GM21447 (cell line): ENCODE results near the gene SLC17A5.

Experiments
- ATAC-seq: cut with Tn5 transposase; IDR thresholded peaks from one replicate; pipeline ENCODE4 v1.9.1; 2021; ENCODE audit not compliant: unreplicated experiment

The SLC17A5 gene

DNA sequence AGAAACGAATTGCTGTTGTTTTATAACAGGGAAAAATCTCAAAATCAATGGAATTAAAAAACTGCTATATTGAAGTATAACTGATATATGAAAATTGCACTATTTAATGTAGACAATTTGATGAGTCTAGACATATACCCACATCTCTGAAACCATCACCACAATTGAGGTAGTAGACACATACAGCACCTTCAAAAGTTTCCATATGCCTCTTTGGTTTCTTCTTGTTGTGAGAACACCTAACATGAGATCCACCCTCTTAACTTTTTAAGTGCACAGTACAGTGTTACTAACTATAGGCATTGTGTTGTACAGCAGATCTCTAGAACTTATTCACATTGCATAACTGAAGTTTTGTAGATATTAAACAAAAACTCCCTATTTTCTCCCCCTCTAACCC is 14.0 kb upstream of the SLC17A5 start:
- no peak for ATAC-seq

DNA sequence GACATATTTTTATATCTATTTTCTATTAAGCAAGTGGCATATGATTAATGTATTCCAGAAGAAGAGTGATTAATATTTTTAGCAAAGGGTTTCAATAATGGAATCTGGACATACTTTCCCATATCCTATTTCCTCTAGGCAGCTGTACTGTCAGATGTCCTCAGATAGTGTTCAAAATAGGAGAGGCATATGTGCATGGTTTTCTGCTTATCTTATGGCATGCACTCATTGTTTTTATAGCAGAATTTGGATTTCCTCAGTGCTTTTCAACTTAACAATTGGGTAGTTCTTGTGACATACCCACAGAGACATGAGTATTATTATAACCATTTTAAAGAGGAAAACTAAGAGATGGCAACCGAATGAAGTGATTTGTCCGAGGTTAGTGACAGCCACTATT is 12.6 kb upstream of the SLC17A5 start:
- ATAC-seq = no peak

GRCh38 chr6:73665686-73666319 is 12.0 kb upstream of the SLC17A5 start:
- no peak for ATAC-seq

- ATAC-seq = no peak
Measured at GRCh38 chr6:73664701-73665100, 10.9 kb upstream of the SLC17A5 start.

DNA sequence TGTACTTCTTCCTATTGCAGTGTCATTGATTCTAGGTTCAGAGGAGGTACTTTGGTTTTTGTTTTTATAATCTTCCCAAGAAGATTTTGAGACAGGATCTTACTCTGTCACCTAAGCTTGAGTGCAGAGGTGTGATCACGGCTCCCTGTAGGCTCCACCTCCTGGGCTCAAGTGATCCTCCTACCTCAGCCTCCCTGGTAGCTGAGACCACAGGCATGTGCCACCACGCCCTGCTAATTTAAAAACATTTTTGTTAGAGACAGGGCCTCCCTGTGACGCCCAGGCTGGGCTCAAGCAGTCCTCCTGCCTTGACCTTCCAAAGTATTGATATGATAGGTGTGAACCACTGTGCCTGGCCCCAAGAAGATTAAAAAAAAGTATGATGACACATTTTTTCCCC is 3.4 kb upstream of the SLC17A5 start:
- no peak for ATAC-seq

- no peak for ATAC-seq
Measured at GRCh38 chr6:73656531-73657145, 2.8 kb upstream of the SLC17A5 start.

DNA sequence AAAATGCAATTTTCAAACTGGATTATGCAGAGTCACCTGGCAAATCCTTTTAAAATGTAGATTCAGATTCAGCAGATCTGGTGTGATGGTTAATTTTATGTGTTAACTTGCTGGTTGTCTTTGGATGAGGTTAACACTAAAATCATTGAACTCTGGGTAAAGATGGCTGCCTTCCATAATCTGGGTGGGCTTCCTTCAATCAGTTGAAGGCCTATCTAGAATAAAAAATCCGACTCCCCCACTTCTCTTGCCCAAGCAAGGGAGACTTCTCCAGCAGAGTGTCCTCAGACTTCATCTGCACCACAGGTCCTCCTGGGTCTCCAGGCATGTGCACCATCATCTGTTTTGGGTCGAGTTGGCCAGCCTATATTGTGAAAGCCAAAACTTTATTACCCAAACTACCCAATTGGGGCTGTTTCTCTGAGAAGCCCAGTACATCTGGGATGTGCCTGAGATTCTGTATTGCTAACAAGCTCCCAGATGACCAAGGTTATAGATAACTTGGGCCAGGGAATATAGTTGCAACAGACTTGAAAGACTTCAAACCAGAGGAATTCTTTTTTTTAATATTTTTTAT is 1.6 kb upstream of the SLC17A5 start:
- no peak for ATAC-seq

DNA sequence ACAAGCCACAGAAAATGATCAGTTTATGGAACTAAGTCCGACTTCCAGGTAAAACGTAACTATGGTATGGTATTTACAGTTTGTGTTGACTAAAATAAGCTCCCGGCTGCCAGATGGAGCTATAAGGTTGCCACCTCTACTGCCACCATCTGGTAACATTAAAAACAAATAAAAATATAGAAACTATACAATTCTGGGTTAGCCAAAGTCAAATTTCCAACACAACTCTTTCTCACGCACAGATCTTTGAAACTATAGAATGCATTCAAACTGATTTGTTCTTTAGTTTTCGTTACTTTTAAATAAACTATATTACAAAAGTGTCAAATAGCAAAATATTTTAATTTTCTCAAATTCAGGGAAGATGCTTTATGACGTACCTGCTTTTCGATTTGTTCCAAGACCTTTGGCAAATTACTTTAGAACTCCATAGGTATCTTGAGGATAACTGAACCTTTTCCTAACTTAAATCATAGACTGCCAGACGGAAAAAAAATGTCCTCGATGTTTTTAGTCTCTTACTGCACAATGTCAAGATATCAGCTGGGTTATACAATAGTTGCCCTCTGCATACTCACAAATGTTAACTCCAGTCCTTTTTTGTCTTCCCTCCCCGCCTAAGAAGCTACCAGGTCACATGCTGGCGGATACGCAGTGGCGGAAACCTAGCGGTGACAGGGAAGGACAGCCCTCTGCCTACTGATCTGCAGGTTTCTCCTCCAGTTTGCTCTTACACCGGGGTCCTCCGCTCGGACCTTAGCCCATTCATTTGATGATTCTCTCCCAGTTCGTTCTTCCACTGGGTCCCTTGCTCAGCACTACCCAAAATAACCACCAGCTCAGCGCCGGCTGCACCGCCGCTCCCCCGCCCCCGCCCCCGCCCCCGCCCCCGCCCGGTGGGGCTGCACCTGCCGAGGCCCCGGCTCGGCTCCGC is 888 bp downstream of the SLC17A5 start:
- peak; percentile 56 for ATAC-seq

DNA sequence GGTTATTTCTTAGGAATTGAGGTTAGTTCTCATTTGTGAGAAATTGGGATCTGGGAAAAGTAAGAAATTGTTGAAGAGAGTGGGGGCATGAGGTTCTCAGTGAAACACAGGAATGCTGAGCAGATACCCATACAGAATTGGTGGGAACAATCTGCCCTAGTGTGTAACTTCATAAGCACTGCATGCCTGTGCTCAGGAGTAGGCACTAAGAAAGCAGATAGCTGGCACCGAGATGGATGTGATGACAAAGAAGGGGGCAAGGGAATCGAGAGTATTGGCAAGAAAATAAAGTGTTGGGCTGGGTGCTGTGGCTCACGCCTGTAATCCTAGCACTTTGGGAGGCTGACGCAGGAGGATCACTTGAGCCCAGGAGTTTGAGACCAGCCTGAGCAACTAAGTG is 4.0 kb downstream of the SLC17A5 start:
- no peak for ATAC-seq

DNA sequence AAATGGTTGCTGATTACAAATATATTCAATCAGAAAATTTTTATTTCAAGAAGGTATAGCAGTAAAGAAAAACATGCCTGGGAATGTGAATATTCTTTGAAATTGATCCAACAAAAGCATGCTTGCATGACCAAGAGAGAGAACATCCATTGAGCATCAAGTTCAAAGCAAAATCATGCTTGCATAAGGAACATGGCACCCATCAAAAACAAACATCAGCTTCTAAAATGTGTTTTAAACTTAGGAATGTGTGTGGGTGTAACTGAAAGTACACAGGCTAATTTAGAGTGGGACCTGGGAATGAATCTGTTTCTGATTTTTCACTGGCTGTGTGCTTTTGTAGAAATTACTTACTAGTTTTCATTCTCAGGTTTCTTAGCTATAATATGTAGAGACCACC is 5.6 kb downstream of the SLC17A5 start:
- ATAC-seq = no peak

GRCh38 chr6:73644941-73645591 is 8.7 kb downstream of the SLC17A5 start:
- ATAC-seq = no peak

DNA sequence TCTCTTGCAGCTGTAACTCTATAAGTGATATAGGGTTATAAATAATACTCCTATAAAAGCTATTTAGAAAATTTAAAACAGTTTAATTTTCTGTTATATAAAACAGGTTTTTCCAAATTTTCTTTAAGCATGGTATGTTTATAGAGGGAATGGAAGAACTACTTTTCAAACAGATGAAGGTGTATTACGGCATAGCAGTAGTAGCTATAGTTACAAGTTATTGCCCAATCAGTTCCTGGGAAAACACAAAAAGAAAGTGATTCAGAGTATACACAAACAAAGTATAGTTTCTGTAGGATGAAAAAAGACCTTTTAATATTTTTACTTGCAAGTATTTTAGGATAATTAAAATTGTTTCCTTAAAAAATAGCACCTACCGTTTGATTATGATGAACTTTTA is 9.8 kb downstream of the SLC17A5 start:
- ATAC-seq = no peak

GRCh38 chr6:73642530-73642929 is 11.3 kb downstream of the SLC17A5 start:
- no peak for ATAC-seq

DNA sequence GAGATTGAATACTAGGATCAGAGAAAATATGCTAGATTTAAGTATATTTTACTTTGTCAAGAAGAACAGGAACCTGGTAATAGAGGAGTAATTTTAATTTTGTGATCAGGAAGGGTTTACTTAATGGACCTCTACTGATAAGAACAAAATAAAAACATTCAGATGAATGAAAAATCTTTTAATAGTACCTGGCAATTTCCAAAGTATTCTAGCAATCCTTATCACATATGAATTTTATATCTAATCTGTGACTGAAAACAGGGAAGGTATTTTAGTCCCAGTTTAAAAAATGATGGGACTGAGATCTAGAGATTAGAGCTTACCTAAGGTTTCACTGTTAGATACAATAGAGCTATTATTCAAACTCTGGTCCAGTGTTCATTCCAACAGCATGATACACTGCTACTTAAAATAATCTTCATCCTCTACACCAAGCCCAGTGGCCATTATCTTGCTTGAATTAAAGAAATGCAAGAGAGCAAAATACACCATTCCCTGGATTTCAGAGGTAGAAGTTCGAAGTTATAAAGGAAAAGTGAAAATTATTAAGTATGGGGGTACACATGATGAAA is 13.5 kb downstream of the SLC17A5 start:
- ATAC-seq = no peak

DNA sequence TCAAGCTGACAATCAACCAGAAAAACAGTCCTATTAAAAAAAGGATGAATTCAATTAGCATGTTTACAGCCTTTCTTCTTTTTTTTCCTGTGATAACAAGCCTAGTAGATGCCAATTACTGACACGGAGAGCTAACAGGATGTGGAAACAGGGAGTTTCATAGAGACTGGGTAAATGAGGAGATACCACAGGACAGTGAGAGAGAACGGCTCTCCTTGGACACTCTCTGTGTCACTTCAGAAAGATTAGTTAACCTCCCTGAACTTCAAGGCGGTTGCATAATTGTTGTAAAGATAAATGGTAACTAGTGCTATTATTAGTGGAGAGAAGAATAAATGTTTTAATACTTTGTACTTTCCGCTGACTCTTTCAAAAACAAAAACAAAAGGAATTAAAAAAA is 14.8 kb downstream of the SLC17A5 start:
- ATAC-seq = no peak

- ATAC-seq = no peak
Measured at GRCh38 chr6:73637404-73637803, 16.4 kb downstream of the SLC17A5 start.

DNA sequence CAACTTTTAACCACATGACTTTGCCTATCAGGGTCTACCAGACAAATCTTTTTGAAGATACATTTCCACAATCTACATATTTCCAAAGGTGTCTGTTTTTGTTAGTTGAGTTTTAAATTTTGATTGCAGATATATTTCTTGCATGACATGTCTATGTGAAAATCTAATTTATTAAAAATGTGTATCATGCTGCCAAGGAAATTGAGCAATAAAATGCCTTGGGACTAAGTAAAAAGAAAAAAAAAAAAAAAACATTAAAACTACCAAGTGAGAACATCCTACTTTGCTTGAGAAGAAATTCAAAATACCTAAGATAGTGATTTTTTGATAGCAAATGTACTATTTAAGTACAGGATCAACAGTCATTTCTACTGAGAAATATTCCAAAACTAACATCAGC is 17.7 kb downstream of the SLC17A5 start:
- no peak for ATAC-seq

GRCh38 chr6:73632346-73632745 is 21.4 kb downstream of the SLC17A5 start:
- no peak for ATAC-seq

- no peak for ATAC-seq
Measured at GRCh38 chr6:73631849-73632248, 21.9 kb downstream of the SLC17A5 start.

GRCh38 chr6:73630401-73630800 is 23.4 kb downstream of the SLC17A5 start:
- no peak for ATAC-seq

DNA sequence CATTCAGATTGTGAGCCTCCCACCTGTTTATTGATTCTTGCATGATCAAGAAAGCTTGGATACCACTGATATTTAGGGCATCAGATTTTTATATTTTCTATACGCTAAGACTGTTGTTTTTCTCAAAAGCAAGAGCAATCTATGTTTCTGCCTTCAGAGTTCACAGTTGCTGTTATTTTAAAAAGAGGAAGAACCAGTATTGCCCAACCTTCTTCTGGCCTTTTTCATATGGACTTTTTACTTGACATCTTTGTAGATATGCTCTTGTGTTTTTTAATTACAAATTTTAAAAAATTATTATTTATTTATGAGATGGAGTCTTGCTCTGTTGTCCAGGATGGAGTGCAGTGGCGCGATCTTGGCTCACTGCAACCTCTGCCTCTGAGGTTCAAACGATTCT is 28.9 kb downstream of the SLC17A5 start:
- no peak for ATAC-seq
